OCI-LY1 (cell line): ENCODE measurements around the gene OBSL1.

Experiments
- CTCF ChIP-seq: fragments of 200-600 bp; sonication (generic), shearing (Covaris generic); IDR thresholded peaks from 2 replicates; pipeline ENCODE4 v1.5.1; 2017; ENCODE audit warnings: mild to moderate bottlenecking, antibody characterized with exemption, low read length, moderate library complexity, mixed read lengths
- EZH2 ChIP-seq: fragments of 200-600 bp; sonication (generic), shearing (Covaris generic); IDR thresholded peaks from 2 replicates; pipeline ENCODE4 v1.8.0; 2017; ENCODE audit warnings: borderline replicate concordance, mixed run types, mild to moderate bottlenecking, antibody characterized with exemption, low read length, moderate library complexity, mixed read lengths

GRCh38 chr2:219522111-219523030 lies 49.0 kb downstream of the OBSL1 start:
- TF ChIP-seq CTCF = no peak
- TF ChIP-seq EZH2 = no peak
